HepG2 (cell line): Measurements from ENCODE around the gene PRSS53. TPM values are rescaled to one million over a fixed set of nuclear protein-coding genes. Genes with fewer than 3 reads are reported as not detected.
A peak's percentile ranks its signal among the peaks of the same experiment; 100 is the strongest.

Experiments used
- ATAC-seq: fragments of 200-7000 bp; cut with Tn5 transposase; 3 replicates; pipeline ENCODE4 v1.9.1; 2020; ENCODE audit warnings: mild to moderate bottlenecking, moderate library complexity
- BruUV-seq: library from RNA; stranded (reverse); fragments of 400-500 nt; replicated peaks from 2 replicates; lab custom pipeline; 2021; lab: Mats Ljungman, UMichigan
- CTCF ChIA-PET: fragments of 300-600 bp; formaldehyde crosslinking; extraction: SDS; loops from one replicate; lab custom pipeline; 2021; ENCODE audit warnings: low total read pairs, inconsistent platforms, low intra/inter-chr PET ratio; lab: Yijun Ruan, JAX
- POLR2A ChIA-PET: fragments of 350-600 bp; sonication (Branson Sonifier 250); formaldehyde crosslinking; loops from one replicate; lab custom pipeline; 2020; ENCODE audit warnings: antibody characterized with exemption, inconsistent platforms; lab: Yijun Ruan, JAX
- DNase-seq: peaks from one replicate; pipeline ENCODE4 v3.0.0-alpha.2; 2015; ENCODE audit warnings: low spot score
- FAIRE-seq: peaks from 3 replicates; lab custom pipeline; 2011; peaks lifted over from hg19 to GRCh38; lab: Jason Lieb, UNC
- H2AFZ ChIP-seq: one replicate; pipeline ENCODE4 v1.6.1; 2011; ENCODE audit warnings: low read length, inconsistent platforms
- H3K27ac ChIP-seq: fragments of 300-600 bp; 3 replicates; pipeline ENCODE4 v1.8.0; 2011; ENCODE audit warnings: mixed run types, mild to moderate bottlenecking, mixed read lengths, low read length, inconsistent platforms; ENCODE audit not compliant: insufficient read depth; ENCODE audit errors: extremely low read length
- H3K27me3 ChIP-seq, 2 experiments: fragments of 200-600 bp in 1 of 2; 2 replicates in 1 of 2; 3 replicates in 1 of 2; pipeline versions ENCODE4 v1.6.0 to v1.8.0; 2011; ENCODE audit warnings: low read length in 2 of 2, mild to moderate bottlenecking in 2 of 2, moderate library complexity in 2 of 2, inconsistent platforms in 1 of 2; ENCODE audit not compliant: insufficient read depth in 2 of 2, control insufficient read depth in 1 of 2
- H3K36me3 ChIP-seq, 2 experiments: fragments of 200-600 bp in 1 of 2; replicated peaks in 1 of 2; 2 replicates in 1 of 2; 3 replicates in 1 of 2; pipeline versions ENCODE4 v1.5.1 to v1.8.0; 2011; ENCODE audit warnings: low read length in 2 of 2, inconsistent platforms in 1 of 2; ENCODE audit not compliant: insufficient read depth in 2 of 2, control insufficient read depth in 1 of 2
- H3K4me1 ChIP-seq: 2 replicates; pipeline ENCODE4 v1.5.1; 2012; ENCODE audit warnings: low read length, inconsistent platforms; ENCODE audit not compliant: insufficient read depth
- H3K4me2 ChIP-seq: 2 replicates; pipeline ENCODE4 v1.6.0; 2011; ENCODE audit warnings: low read depth, low read length, inconsistent platforms
- H3K4me3 ChIP-seq, 3 experiments: fragments of 200-600 bp in 1 of 3; sonication (generic), shearing (Covaris generic) in 1 of 3; replicated peaks in 1 of 3; 2 replicates each; pipeline ENCODE4 v1.5.1; 2011 to 2016; ENCODE audit warnings: low read length in 3 of 3, inconsistent platforms in 2 of 3, low read depth in 2 of 3, mild to moderate bottlenecking in 2 of 3, control low read depth in 1 of 3, mixed read lengths in 1 of 3; ENCODE audit not compliant: insufficient read depth in 1 of 3
- H3K79me2 ChIP-seq: one replicate; pipeline ENCODE4 v1.6.1; 2011; ENCODE audit warnings: low read length, inconsistent platforms; ENCODE audit not compliant: insufficient read depth
- H3K9ac ChIP-seq: 2 replicates; pipeline ENCODE4 v1.6.0; 2011; ENCODE audit warnings: mild to moderate bottlenecking, low read depth, low read length, inconsistent platforms; ENCODE audit not compliant: insufficient read depth
- H3K9me3 ChIP-seq: 2 replicates; pipeline ENCODE4 v1.5.1; 2012; ENCODE audit warnings: mild to moderate bottlenecking, low read length
- H4K20me1 ChIP-seq: 2 replicates; pipeline ENCODE4 v1.6.0; 2011; ENCODE audit warnings: inconsistent platforms, mild to moderate bottlenecking, low read length, moderate library complexity; ENCODE audit not compliant: insufficient read depth
- AHR ChIP-seq: IDR thresholded peaks from 2 replicates; pipeline ENCODE4 v1.6.1; 2018; ENCODE audit warnings: missing genetic modification reagents, missing compliant biosample characterization
- ARID2 ChIP-seq: sonication (generic); formaldehyde crosslinking; IDR thresholded peaks from 2 replicates; pipeline ENCODE4 v1.8.1; 2022; ENCODE audit warnings: mild to moderate bottlenecking, missing genetic modification reagents, borderline replicate concordance
- HIC2 ChIP-seq: sonication (generic); formaldehyde crosslinking; IDR thresholded peaks from 2 replicates; pipeline ENCODE4 v1.9.0; 2022; ENCODE audit warnings: low read depth, missing genetic modification reagents
- KDM4B ChIP-seq: sonication (generic); formaldehyde crosslinking; IDR thresholded peaks from 2 replicates; pipeline ENCODE4 v1.4.0; 2020; ENCODE audit warnings: missing genetic modification reagents
- RBM39 ChIP-seq: fragments of 200-400 bp; formaldehyde crosslinking; IDR thresholded peaks from one replicate; pipeline ENCODE4 v1.6.1; 2018; ENCODE audit warnings: antibody characterized with exemption, mild to moderate bottlenecking, low read depth, low read length; ENCODE audit not compliant: poor library complexity, severe bottlenecking
- SP4 ChIP-seq: sonication (generic); formaldehyde crosslinking; IDR thresholded peaks from 2 replicates; pipeline ENCODE4 v1.8.1; 2023; ENCODE audit warnings: mild to moderate bottlenecking, missing genetic modification reagents
- TRIM24 ChIP-seq: sonication (generic); formaldehyde crosslinking; IDR thresholded peaks from 2 replicates; pipeline ENCODE4 v1.8.0; 2022; ENCODE audit warnings: mild to moderate bottlenecking, missing genetic modification reagents
- XBP1 ChIP-seq: sonication (generic); formaldehyde crosslinking; IDR thresholded peaks from 2 replicates; pipeline ENCODE4 v1.5.0; 2020; ENCODE audit warnings: missing genetic modification reagents
- ZNF275 ChIP-seq: sonication (generic); formaldehyde crosslinking; IDR thresholded peaks from 2 replicates; pipeline ENCODE4 v1.8.0; 2022; ENCODE audit warnings: missing genetic modification reagents, mild to moderate bottlenecking, inconsistent platforms, borderline replicate concordance
- ZNF331 ChIP-seq: sonication (generic); formaldehyde crosslinking; IDR thresholded peaks from 2 replicates; pipeline ENCODE4 v1.4.0; 2020; ENCODE audit warnings: missing genetic modification reagents
- ZNF546 ChIP-seq: sonication (generic); formaldehyde crosslinking; conservative IDR thresholded peaks from 2 replicates; pipeline ENCODE4 v1.8.1; 2023; ENCODE audit warnings: mild to moderate bottlenecking, missing genetic modification reagents
- ZNF614 ChIP-seq: IDR thresholded peaks from 2 replicates; pipeline ENCODE4 v1.6.1; 2018; ENCODE audit warnings: missing biosample characterization, missing genetic modification reagents, inconsistent platforms, borderline replicate concordance
- ZNF704 ChIP-seq: sonication (generic); formaldehyde crosslinking; IDR thresholded peaks from 2 replicates; pipeline ENCODE4 v1.8.1; 2023; ENCODE audit warnings: mild to moderate bottlenecking, inconsistent platforms, moderate library complexity, missing genetic modification reagents, borderline replicate concordance
- ZNF878 ChIP-seq: sonication (generic); formaldehyde crosslinking; IDR thresholded peaks from 2 replicates; pipeline ENCODE4 v1.8.1; 2023; ENCODE audit warnings: mild to moderate bottlenecking, missing genetic modification reagents, moderate library complexity
- ZSCAN29 ChIP-seq: sonication (generic); formaldehyde crosslinking; conservative IDR thresholded peaks from 2 replicates; pipeline ENCODE4 v1.4.0; 2020; ENCODE audit warnings: mild to moderate bottlenecking, missing genetic modification reagents
- ZSCAN9 ChIP-seq: IDR thresholded peaks from 2 replicates; pipeline ENCODE4 v1.6.1; 2016; ENCODE audit warnings: borderline replicate concordance
- WGBS: methylation state at CpG from one replicate; pipeline ENCODE4 v1.1.6; 2017; ENCODE audit warnings: low lambda C conversion rate; 5-methylcytosine and 5-hydroxymethylcytosine counted together
- in situ Hi-C: cut with HindIII; loops from 2 replicates; pipeline ENCODE4 v1.10.0; 2017; ENCODE audit warnings: low pct_unique_long_range_greater_than_20kb; ENCODE audit not compliant: extremely low pct_ligation_motif_present
- intact Hi-C: fragments of 100-400 bp; cut with micrococcal nuclease; formaldehyde crosslinking; loops from one replicate; pipeline ENCODE4 v1.10.0; 2022; ENCODE audit not compliant: unreplicated experiment
- polyA plus RNA-seq, 8 experiments: library from polyadenylated mRNA; depleted of rRNA in 3 of 8; stranded (reverse) in 7 of 8; unstranded in 1 of 8; fragments of >200 nt; fragmentation: Illumina TruSeq in 4 of 8; extraction: Trizol in 4 of 8; gene quantifications; 2 replicates each; pipeline versions ENCODE4 v1.2.1 to v1.2.3, GENCODE V29; 2011 to 2016; ENCODE audit warnings: low read depth in 4 of 8, missing spikeins in 1 of 8, mixed read lengths in 1 of 8; ENCODE audit not compliant: insufficient read depth in 1 of 8
- total RNA-seq, 5 experiments: library from RNA; depleted of rRNA; stranded (reverse); fragments of >200 nt; fragmentation: Illumina TruSeq; extraction: Trizol; gene quantifications; 2 replicates each; pipeline ENCODE4 v1.2.3, GENCODE V29; 2016; ENCODE audit warnings: low read depth in 1 of 5

The PRSS53 gene
- total and polyA plus RNA-seq, 2 of the 13 experiments (the other 11 are each of a cell fraction or from before 2014, with no cell fraction given) = 2.2 to 7.4 TPM

- TF ChIP-seq ZNF704 (CRISPR knock-in tag) (no peak), TRIM24 (CRISPR knock-in tag) (no peak), ZNF546 (no peak), KDM4B (CRISPR knock-in tag) (no peak)
Observed at GRCh38 chr16:31074814-31075183, 13.9 kb downstream of the PRSS53 start (continued).

- H3K9me3 ChIP-seq = no peaks in the 10 kb centered on the region
- H3K9ac ChIP-seq = peak within 1 kb of the TSS; percentile 88
- ChIA-PET POLR2A (interaction anchor here (0.6 to 2.4 kb wide), 33 partner anchors 11 to 800 kb away, joined by 3 to 56 read pairs (median 6); partner anchors contain the start of genes ARMC5, FUS, HSD3B7 and KAT8), CTCF (interaction anchor here (1.7 kb wide), 1 partner anchor 89 kb away, joined by 8 read pairs; the partner anchor contains the start of gene HSD3B7)
- peaks cover 22% of the 10 kb centered on the region for H3K4me1 ChIP-seq
- FAIRE-seq = peak; percentile 93
- no peaks in the 10 kb centered on the region; a peak in 1 of 5 replicates for H3K27me3 ChIP-seq
- peak within 1 kb of the TSS; percentile 75 to 97 (median 90) for H3K4me3 ChIP-seq
- peak; percentile 99 for DNase-seq
- H3K27ac ChIP-seq = peak within 1 kb of the TSS; percentile 83
- peaks cover 15 to 33% of the 10 kb centered on the region in 2 experiments; a peak in 4 of 5 replicates for H3K36me3 ChIP-seq
- under 1% methylated on average over 42 of the region's 48 CpGs for WGBS
- ATAC-seq = peak; percentile 86
- peak within 1 kb of the TSS; percentile 29 for H2AFZ ChIP-seq
- peak within 1 kb of the TSS; percentile 93 for H3K4me2 ChIP-seq
- intact Hi-C loops (loop anchor here (1.0 to 2.0 kb wide), 5 partner anchors 20 to 77 kb away; partner anchors contain the start of genes STX4 and VKORC1), in situ Hi-C loops (loop anchor here (5.0 kb wide), 2 partner anchors 42 to 87 kb away; partner anchors contain the start of genes HSD3B7 and STX4)
- H3K79me2 ChIP-seq = peaks cover 40% of the 10 kb centered on the region
- BruUV-seq = no TSS peak
- no peaks in the 10 kb centered on the region for H4K20me1 ChIP-seq
- TF ChIP-seq ZNF275 (CRISPR knock-in tag) (no peak), SP4 (CRISPR knock-in tag) (peak; percentile 99), ZSCAN29 (CRISPR knock-in tag) (0 out of 2 replicates have a peak, but pooled peaks have one; percentile 69), ZNF878 (CRISPR knock-in tag) (peak; percentile 58; the same call in 1 of the 2 replicates), RBM39 (peak; percentile 84), ARID2 (CRISPR knock-in tag) (peak; percentile 91), ZNF331 (CRISPR knock-in tag) (peak; percentile 90), XBP1 (CRISPR knock-in tag) (no peak; the same call in 1 of the 2 replicates), HIC2 (CRISPR knock-in tag) (0 out of 2 replicates have a peak, but pooled peaks have one; percentile 12), ZNF614 (peak; percentile 40; the same call in 1 of the 2 replicates), AHR (CRISPR knock-in tag) (peak; percentile 89), ZSCAN9 (CRISPR knock-in tag) (peak; percentile 59; the same call in 1 of the 2 replicates)
Observed at GRCh38 chr16:31073970-31074813, 14.6 kb downstream of the PRSS53 start, which contains the start of the genes ZNF646 and ZNF668. Gene ZNF646 (plus strand): TSS chr16:31074422. CDS start chr16:31076325, 1,903 bp downstream. Gene ZNF668 (minus strand): TSS chr16:31074240. CDS start chr16:31064459, 9,781 bp downstream.
